Measurements from ENCODE around the gene UCHL5.

DNA sequence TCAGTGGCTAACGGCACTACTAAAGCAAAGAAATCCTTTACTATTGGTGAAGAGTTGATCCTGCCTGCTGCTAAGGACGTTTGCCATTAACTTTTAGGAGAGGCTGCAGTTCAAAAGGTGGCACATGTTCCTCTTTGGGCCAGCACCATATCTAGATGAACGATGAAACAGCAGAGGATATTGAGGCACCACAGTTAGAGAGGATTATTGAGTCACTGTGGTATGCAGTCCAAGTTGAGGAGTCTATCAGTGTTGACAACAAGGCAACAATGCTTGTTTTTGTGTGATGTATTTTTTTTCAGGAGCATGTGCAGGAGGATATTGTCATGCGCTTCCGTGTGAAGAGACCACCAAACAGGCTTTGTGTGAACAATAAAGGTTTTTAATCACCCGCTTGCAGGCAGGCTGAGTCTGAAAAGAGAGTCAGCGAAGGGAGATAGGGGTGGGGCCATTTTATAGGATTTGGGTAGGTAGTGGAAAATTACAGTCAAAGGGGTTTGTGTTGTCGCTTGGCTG is 80.9 kb downstream of the UCHL5 start:
- no peak for TF ChIP-seq ZBTB1 (tag by site-specific recombination; IDR thresholded peaks at IDR 0.05)
- TF ChIP-seq ZNF248 (tag by site-specific recombination; IDR thresholded peaks at IDR 0.05), result no peak
- TF ChIP-seq, protein P1, sequence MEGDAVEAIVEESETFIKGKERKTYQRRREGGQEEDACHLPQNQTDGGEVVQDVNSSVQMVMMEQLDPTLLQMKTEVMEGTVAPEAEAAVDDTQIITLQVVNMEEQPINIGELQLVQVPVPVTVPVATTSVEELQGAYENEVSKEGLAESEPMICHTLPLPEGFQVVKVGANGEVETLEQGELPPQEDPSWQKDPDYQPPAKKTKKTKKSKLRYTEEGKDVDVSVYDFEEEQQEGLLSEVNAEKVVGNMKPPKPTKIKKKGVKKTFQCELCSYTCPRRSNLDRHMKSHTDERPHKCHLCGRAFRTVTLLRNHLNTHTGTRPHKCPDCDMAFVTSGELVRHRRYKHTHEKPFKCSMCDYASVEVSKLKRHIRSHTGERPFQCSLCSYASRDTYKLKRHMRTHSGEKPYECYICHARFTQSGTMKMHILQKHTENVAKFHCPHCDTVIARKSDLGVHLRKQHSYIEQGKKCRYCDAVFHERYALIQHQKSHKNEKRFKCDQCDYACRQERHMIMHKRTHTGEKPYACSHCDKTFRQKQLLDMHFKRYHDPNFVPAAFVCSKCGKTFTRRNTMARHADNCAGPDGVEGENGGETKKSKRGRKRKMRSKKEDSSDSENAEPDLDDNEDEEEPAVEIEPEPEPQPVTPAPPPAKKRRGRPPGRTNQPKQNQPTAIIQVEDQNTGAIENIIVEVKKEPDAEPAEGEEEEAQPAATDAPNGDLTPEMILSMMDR (tag by site-specific recombination; IDR thresholded peaks at IDR 0.05), result no peak
- TF ChIP-seq ZNF302 (tag by site-specific recombination; IDR thresholded peaks at IDR 0.05; ENCODE audit: low read depth), result no peak
- TF ChIP-seq ZBTB20 (tag by site-specific recombination; IDR thresholded peaks at IDR 0.05), result no peak
- TF ChIP-seq TRIM28 (IDR thresholded peaks at IDR 0.05; ENCODE audit: borderline replicate concordance, low read length), result no peak
- no peak for TF ChIP-seq ZFHX2 (tag by site-specific recombination; conservative IDR thresholded peaks at IDR 0.05)
- TF ChIP-seq, protein P2, sequence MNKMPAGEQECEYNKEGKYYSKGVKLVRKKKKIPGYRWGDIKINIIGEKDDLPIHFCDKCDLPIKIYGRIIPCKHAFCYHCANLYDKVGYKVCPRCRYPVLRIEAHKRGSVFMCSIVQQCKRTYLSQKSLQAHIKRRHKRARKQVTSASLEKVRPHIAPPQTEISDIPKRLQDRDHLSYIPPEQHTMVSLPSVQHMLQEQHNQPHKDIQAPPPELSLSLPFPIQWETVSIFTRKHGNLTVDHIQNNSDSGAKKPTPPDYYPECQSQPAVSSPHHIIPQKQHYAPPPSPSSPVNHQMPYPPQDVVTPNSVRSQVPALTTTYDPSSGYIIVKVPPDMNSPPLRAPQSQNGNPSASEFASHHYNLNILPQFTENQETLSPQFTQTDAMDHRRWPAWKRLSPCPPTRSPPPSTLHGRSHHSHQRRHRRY (tag by site-specific recombination; IDR thresholded peaks at IDR 0.05), result no peak
- TF ChIP-seq YY1 (tag by site-specific recombination; IDR thresholded peaks at IDR 0.05), result no peak
- no peak for TF ChIP-seq SETDB1 (IDR thresholded peaks at IDR 0.05; ENCODE audit: insufficient read length, low read length)
- no peak for TF ChIP-seq ZNF292 (tag by site-specific recombination; IDR thresholded peaks at IDR 0.05; ENCODE audit: borderline replicate concordance, low read depth)
- TF ChIP-seq, protein P3, sequence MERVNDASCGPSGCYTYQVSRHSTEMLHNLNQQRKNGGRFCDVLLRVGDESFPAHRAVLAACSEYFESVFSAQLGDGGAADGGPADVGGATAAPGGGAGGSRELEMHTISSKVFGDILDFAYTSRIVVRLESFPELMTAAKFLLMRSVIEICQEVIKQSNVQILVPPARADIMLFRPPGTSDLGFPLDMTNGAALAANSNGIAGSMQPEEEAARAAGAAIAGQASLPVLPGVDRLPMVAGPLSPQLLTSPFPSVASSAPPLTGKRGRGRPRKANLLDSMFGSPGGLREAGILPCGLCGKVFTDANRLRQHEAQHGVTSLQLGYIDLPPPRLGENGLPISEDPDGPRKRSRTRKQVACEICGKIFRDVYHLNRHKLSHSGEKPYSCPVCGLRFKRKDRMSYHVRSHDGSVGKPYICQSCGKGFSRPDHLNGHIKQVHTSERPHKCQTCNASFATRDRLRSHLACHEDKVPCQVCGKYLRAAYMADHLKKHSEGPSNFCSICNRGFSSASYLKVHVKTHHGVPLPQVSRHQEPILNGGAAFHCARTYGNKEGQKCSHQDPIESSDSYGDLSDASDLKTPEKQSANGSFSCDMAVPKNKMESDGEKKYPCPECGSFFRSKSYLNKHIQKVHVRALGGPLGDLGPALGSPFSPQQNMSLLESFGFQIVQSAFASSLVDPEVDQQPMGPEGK (tag by site-specific recombination; IDR thresholded peaks at IDR 0.05), result no peak
